Right lobe of liver (tissue), 4 donors: ENCODE data around the gene C2CD4C.

Source experiments
- POLR2A ChIP-seq: fragments of 450-650 bp; IDR thresholded peaks from one replicate; pipeline ENCODE4 v1.6.1; 2017; ENCODE audit warnings: antibody characterized with exemption, mild to moderate bottlenecking
- TF ChIP-seq, protein P1 (sequence below), 4 donors: fragments of 200-600 bp in 3 of 4; fragments of 450-650 bp in 1 of 4; IDR thresholded peaks; one replicate each; pipeline versions ENCODE4 v1.5.1 to v1.8.0; 2016 to 2022; ENCODE audit warnings: antibody characterized with exemption in 4 of 4, mild to moderate bottlenecking in 2 of 4
- donor health status: DM: no; HTN: no; CAD: no.
- donor health status: DM: no; HTN: no; CAD: no.
- donor health status: DM: no; HTN: yes; CAD: no.

DNA sequence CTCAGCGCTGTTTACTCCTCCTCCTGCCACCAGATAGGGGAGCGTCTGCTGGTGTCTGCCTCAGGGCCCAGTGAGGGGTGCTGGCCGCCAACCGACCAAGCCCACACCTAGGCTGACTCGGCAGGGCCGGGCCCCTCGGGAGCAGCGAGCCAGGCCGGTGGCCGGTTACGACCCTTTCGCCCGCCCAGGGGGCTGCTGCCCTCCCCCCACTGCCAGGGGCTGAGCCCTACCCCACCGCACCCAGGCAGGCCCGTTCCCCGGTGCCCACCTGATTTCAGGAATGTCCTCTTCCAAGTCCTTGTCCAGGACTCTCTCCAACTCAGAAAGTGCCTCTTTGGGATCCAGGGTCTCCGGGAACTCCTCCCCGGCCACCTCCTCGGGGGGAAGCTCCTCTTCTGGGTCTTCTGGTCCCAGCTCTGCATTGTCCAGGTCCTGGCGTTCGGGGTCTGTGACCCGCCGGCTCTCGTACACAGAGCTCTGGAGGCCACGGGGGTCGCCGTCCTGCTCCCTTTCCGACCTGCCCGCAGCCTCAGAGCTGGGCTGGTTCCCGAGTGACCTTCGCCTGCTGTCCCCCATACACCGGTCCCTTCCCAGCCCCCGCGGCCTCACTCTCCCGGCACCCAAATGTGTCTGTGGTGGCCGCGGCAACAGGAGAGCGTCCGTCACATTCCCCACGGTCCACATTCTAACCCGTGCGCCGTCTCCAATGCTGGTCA lies 33.4 kb downstream of the C2CD4C start:
- TF ChIP-seq POLR2A: no peak
- TF ChIP-seq, protein P1, sequence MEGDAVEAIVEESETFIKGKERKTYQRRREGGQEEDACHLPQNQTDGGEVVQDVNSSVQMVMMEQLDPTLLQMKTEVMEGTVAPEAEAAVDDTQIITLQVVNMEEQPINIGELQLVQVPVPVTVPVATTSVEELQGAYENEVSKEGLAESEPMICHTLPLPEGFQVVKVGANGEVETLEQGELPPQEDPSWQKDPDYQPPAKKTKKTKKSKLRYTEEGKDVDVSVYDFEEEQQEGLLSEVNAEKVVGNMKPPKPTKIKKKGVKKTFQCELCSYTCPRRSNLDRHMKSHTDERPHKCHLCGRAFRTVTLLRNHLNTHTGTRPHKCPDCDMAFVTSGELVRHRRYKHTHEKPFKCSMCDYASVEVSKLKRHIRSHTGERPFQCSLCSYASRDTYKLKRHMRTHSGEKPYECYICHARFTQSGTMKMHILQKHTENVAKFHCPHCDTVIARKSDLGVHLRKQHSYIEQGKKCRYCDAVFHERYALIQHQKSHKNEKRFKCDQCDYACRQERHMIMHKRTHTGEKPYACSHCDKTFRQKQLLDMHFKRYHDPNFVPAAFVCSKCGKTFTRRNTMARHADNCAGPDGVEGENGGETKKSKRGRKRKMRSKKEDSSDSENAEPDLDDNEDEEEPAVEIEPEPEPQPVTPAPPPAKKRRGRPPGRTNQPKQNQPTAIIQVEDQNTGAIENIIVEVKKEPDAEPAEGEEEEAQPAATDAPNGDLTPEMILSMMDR (IDR thresholded peaks at IDR 0.05): no peak
